K562 (cell line): ENCODE measurements around the gene BTBD18. TPM values are rescaled to one million over a fixed set of nuclear protein-coding genes. Genes with fewer than 3 reads are reported as not detected.

ENCODE experiments used
- ATAC-seq: fragments of 200-7000 bp; cut with Tn5 transposase; 3 replicates; pipeline ENCODE4 v1.9.1; 2020; ENCODE audit warnings: moderate library complexity
- BruUV-seq: library from RNA; stranded (reverse); fragments of 400-500 nt; replicated peaks from 2 replicates; lab custom pipeline; 2021; lab: Mats Ljungman, UMichigan
- CTCF ChIA-PET: fragments of 300-600 bp; formaldehyde crosslinking; extraction: SDS; loops from one replicate; lab custom pipeline; 2021; ENCODE audit warnings: low intra/inter-chr PET ratio; lab: Yijun Ruan, JAX
- POLR2A ChIA-PET: fragments of 300-600, 350-650 bp; sonication (Branson Sonifier 250); formaldehyde crosslinking; extraction: SDS; loops from one replicate; lab custom pipeline; 2021; ENCODE audit warnings: antibody characterized with exemption, inconsistent platforms; lab: Yijun Ruan, JAX
- DNase-seq, 4 experiments: peaks; one replicate each; pipeline versions ENCODE4 v3.0.0 to v3.0.0-alpha.2; 2011 to 2018; ENCODE audit warnings: low spot score in 3 of 4, mixed read lengths in 3 of 4; ENCODE audit errors: extremely low read depth in 1 of 4
- FAIRE-seq: peaks from 2 replicates; lab custom pipeline; 2011; peaks lifted over from hg19 to GRCh38; lab: Jason Lieb, UNC
- H2AFZ ChIP-seq: 2 replicates; pipeline ENCODE4 v1.6.0; 2011; ENCODE audit warnings: low read depth, low read length, control low read depth, inconsistent platforms
- H3K27ac ChIP-seq: fragments of 200-600 bp; 3 replicates; pipeline ENCODE4 v1.8.0; 2011; ENCODE audit warnings: low read depth, mild to moderate bottlenecking, control low read depth, inconsistent platforms, low read length, moderate library complexity, mixed read lengths; ENCODE audit errors: extremely low read depth
- H3K27me3 ChIP-seq, 2 experiments: fragments of 300-600 bp in 1 of 2; 2 replicates in 1 of 2; 3 replicates in 1 of 2; pipeline versions ENCODE4 v1.6.0 to v1.8.0; 2011; ENCODE audit warnings: inconsistent platforms in 2 of 2, low read length in 2 of 2, mild to moderate bottlenecking in 1 of 2, mixed read lengths in 1 of 2, moderate library complexity in 1 of 2; ENCODE audit not compliant: control insufficient read depth in 2 of 2, insufficient read depth in 2 of 2
- H3K36me3 ChIP-seq: fragments of 300-600 bp; 3 replicates; pipeline ENCODE4 v1.8.0; 2011; ENCODE audit warnings: mild to moderate bottlenecking, low read length, inconsistent platforms; ENCODE audit not compliant: control insufficient read depth, insufficient read depth
- H3K4me1 ChIP-seq, 2 experiments: fragments of 200-600 bp in 1 of 2; replicated peaks in 1 of 2; 2 replicates in 1 of 2; 3 replicates in 1 of 2; pipeline versions ENCODE4 v1.5.1 to v1.8.0; 2011; ENCODE audit warnings: inconsistent platforms in 2 of 2, low read length in 2 of 2, mild to moderate bottlenecking in 1 of 2, mixed read lengths in 1 of 2, moderate library complexity in 1 of 2; ENCODE audit not compliant: control insufficient read depth in 2 of 2, insufficient read depth in 2 of 2
- H3K4me2 ChIP-seq: 2 replicates; pipeline ENCODE4 v1.6.1; 2011; ENCODE audit warnings: low read length, control low read depth, inconsistent platforms, mixed read lengths; ENCODE audit not compliant: insufficient read depth
- H3K4me3 ChIP-seq: fragments of 200-600 bp; sonication (generic), shearing (Covaris generic); 2 replicates; pipeline ENCODE4 v1.5.1; 2016; ENCODE audit warnings: control low read depth, inconsistent platforms
- H3K79me2 ChIP-seq: fragments of 200-600 bp; 3 replicates; pipeline ENCODE4 v1.8.0; 2011; ENCODE audit warnings: low read length, inconsistent platforms; ENCODE audit not compliant: control insufficient read depth, insufficient read depth
- H3K9ac ChIP-seq, 2 experiments: 2 replicates each; pipeline versions ENCODE4 v1.6.0 to v1.6.1; 2011; ENCODE audit warnings: low read depth in 2 of 2, low read length in 2 of 2, control low read depth in 1 of 2, inconsistent platforms in 1 of 2, mild to moderate bottlenecking in 1 of 2, mixed read lengths in 1 of 2; ENCODE audit not compliant: insufficient read depth in 1 of 2
- H3K9me1 ChIP-seq: one replicate; pipeline ENCODE4 v1.6.0; 2011; ENCODE audit warnings: inconsistent platforms, mild to moderate bottlenecking, low read length, moderate library complexity; ENCODE audit not compliant: control insufficient read depth, insufficient read depth
- H3K9me3 ChIP-seq: replicated peaks from 2 replicates; pipeline ENCODE4 v1.5.1; 2011; ENCODE audit warnings: low read depth, low read length, inconsistent platforms; ENCODE audit not compliant: control insufficient read depth, insufficient read depth
- H4K20me1 ChIP-seq: replicated peaks from 2 replicates; pipeline ENCODE4 v1.6.1; 2011; ENCODE audit warnings: low read length, inconsistent platforms, mixed read lengths; ENCODE audit not compliant: control insufficient read depth, insufficient read depth
- ARNT ChIP-seq, 2 experiments: fragments of 450-650 bp; IDR thresholded peaks; 2 replicates each; pipeline ENCODE4 v1.6.1; 2016; ENCODE audit warnings: mild to moderate bottlenecking in 1 of 2
- BACH1 ChIP-seq: fragments of 200-800 bp; sonication (Bioruptor generic); IDR thresholded peaks from 2 replicates; pipeline ENCODE4 v1.6.1; 2016; ENCODE audit warnings: missing genetic modification characterization, missing compliant biosample characterization
- DPF2 ChIP-seq: fragments of 450-650 bp; IDR thresholded peaks from 2 replicates; pipeline ENCODE4 v1.6.1; 2016
- GATAD2B ChIP-seq: fragments of 450-650 bp; IDR thresholded peaks from 2 replicates; pipeline ENCODE4 v1.6.1; 2017; ENCODE audit warnings: mild to moderate bottlenecking, borderline replicate concordance
- HNRNPUL1 ChIP-seq: fragments of 200-400 bp; formaldehyde crosslinking; IDR thresholded peaks from 2 replicates; pipeline ENCODE4 v1.6.1; 2017; ENCODE audit warnings: low read length
- TBP ChIP-seq: optimal IDR thresholded peaks from 2 replicates; pipeline ENCODE3; 2011; ENCODE audit warnings: low read depth, low read length, improper control_type of control experiment
- TEAD4 ChIP-seq, 2 experiments: sonication (generic) in 1 of 2; formaldehyde crosslinking in 1 of 2; IDR thresholded peaks; 2 replicates each; pipeline versions ENCODE4 v1.6.1 to v1.8.0; 2012 to 2022; ENCODE audit warnings: borderline replicate concordance in 1 of 2, inconsistent platforms in 1 of 2, low read length in 1 of 2, mild to moderate bottlenecking in 1 of 2, missing genetic modification reagents in 1 of 2
- ZNF830 ChIP-seq: fragments of 250-450 bp; sonication (Bioruptor Pico); IDR thresholded peaks from 2 replicates; pipeline ENCODE4 v1.5.0; 2021; ENCODE audit warnings: mild to moderate bottlenecking
- WGBS: fragments of 100-300 bp; shearing (Covaris generic); methylation state at CpG from one replicate; pipeline ENCODE4 v1.1.6; 2016; ENCODE audit warnings: low coverage, mixed read lengths; ENCODE audit not compliant: insufficient coverage; ENCODE audit errors: missing lambda C conversion rate; 5-methylcytosine and 5-hydroxymethylcytosine counted together
- in situ Hi-C: fragments of 300-500 bp; cut with MboI; formaldehyde crosslinking; loops from 4 replicates; pipeline ENCODE4 v1.15.0; 2018; ENCODE audit warnings: inconsistent platforms, mixed read lengths
- intact Hi-C: fragments of 100-400 bp; cut with micrococcal nuclease; formaldehyde crosslinking; loops from 2 replicates; pipeline ENCODE4 v1.14.2; 2022
- polyA plus RNA-seq, 8 experiments: library from polyadenylated mRNA; depleted of rRNA in 4 of 8; stranded (reverse) in 5 of 8; unstranded in 3 of 8; fragments of >200 nt; fragmentation: Nextera tagmentation in 2 of 8; fragmentation: Illumina TruSeq in 1 of 8; extraction: Ambion mirVana in 2 of 8; extraction: Trizol in 1 of 8; gene quantifications; 2 replicates each; pipeline versions ENCODE4 v1.2.1 to v1.2.3, GENCODE V29; 2011 to 2014; ENCODE audit warnings: inconsistent platforms in 1 of 8, missing spikeins in 1 of 8
- total RNA-seq, 7 experiments: library from RNA; depleted of rRNA in 6 of 7; stranded (reverse); fragments of >200 nt in 6 of 7; fragmentation: Illumina TruSeq in 2 of 7; extraction: Trizol in 2 of 7; gene quantifications; 2 replicates each; pipeline versions ENCODE4 v1.2.1 to v1.2.3, GENCODE V29; 2011 to 2021; ENCODE audit warnings: low replicate concordance in 1 of 7
- TF ChIP-seq, protein P1 (sequence below): sonication (generic); formaldehyde crosslinking; IDR thresholded peaks from 2 replicates; pipeline ENCODE4 v1.8.1; 2023; ENCODE audit warnings: mild to moderate bottlenecking, missing genetic modification reagents, moderate library complexity
- TF ChIP-seq, protein P2 (sequence below): fragments of 450-650 bp; IDR thresholded peaks from 2 replicates; pipeline ENCODE4 v1.7.1; 2018; ENCODE audit warnings: mild to moderate bottlenecking, low read depth; ENCODE audit not compliant: partially characterized antibody
- TF ChIP-seq, protein P3 (sequence below): fragments of 200-400 bp; formaldehyde crosslinking; IDR thresholded peaks from 2 replicates; pipeline ENCODE4 v1.6.1; 2017; ENCODE audit warnings: mild to moderate bottlenecking, low read depth, low read length, moderate library complexity

The BTBD18 gene
- total and polyA plus RNA-seq, 9 of the 15 experiments (the other 6 are each of a cell fraction or from before 2014, with no cell fraction given): 0.06 TPM; not detected in 8

- TF ChIP-seq, protein P1, sequence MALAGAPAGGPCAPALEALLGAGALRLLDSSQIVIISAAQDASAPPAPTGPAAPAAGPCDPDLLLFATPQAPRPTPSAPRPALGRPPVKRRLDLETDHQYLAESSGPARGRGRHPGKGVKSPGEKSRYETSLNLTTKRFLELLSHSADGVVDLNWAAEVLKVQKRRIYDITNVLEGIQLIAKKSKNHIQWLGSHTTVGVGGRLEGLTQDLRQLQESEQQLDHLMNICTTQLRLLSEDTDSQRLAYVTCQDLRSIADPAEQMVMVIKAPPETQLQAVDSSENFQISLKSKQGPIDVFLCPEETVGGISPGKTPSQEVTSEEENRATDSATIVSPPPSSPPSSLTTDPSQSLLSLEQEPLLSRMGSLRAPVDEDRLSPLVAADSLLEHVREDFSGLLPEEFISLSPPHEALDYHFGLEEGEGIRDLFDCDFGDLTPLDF (CRISPR knock-in tag): peak; percentile 86
- peak; percentile 70 for TF ChIP-seq TEAD4 (IDR thresholded peaks at IDR 0.05; ENCODE audit: low read length)
- TF ChIP-seq TEAD4 (CRISPR knock-in tag; IDR thresholded peaks at IDR 0.05; ENCODE audit: borderline replicate concordance): no peak
Observed at GRCh38 chr11:57741132-57742086, 10.2 kb downstream of the BTBD18 start, which contains the start of gene SELENOH (continued).

GRCh38 chr11:57735619-57736298 is 15.9 kb downstream of the BTBD18 start:
- peaks cover 74% of the 10 kb centered on the region for H3K79me2 ChIP-seq
- no peaks in the 10 kb centered on the region for H3K27me3 ChIP-seq
- WGBS: 27% methylated on average over 3 of the region's 3 CpGs
- no peak overlapping the region; the same call in 1 of the 2 replicates for H2AFZ ChIP-seq
- in situ Hi-C loops (no loop called here), intact Hi-C loops (no loop called here)
- H3K9me3 ChIP-seq: no peaks in the 10 kb centered on the region
- CTCF ChIA-PET: no interaction called here
- H3K9ac ChIP-seq: peak overlapping the region; percentile 47 to 76; a peak in 3 of 4 replicates
- POLR2A ChIA-PET: interaction anchor here (0.6 to 0.9 kb wide), 5 partner anchors 8 to 24 kb away, joined by 3 to 4 read pairs (median 3); partner anchors contain the start of genes MED19 and TMX2
- BruUV-seq: no TSS peak
- peaks cover 7% of the 10 kb centered on the region for H4K20me1 ChIP-seq
- ATAC-seq: peak; percentile 92
- H3K36me3 ChIP-seq: peaks cover 90% of the 10 kb centered on the region
- FAIRE-seq: peak; percentile 93
- peak overlapping the region; percentile 64 for H3K4me2 ChIP-seq
- H3K4me3 ChIP-seq: no peak overlapping the region
- peak in 2 of 4 experiments; percentile 62 to 84 for DNase-seq
- H3K9me1 ChIP-seq: no peaks in the 10 kb centered on the region
- H3K27ac ChIP-seq: peak overlapping the region; percentile 81
- H3K4me1 ChIP-seq: peaks cover 15 to 21% of the 10 kb centered on the region in 2 experiments
- TF ChIP-seq GATAD2B (no peak), TBP (no peak), HNRNPUL1 (no peak), DPF2 (peak; percentile 69), BACH1 (tag) (0 out of 2 replicates have a peak, but pooled peaks have one; percentile 21), ARNT (IDR thresholded peaks at IDR 0.05) (0 out of 4 replicates have a peak, but pooled peaks of 1 of the 2 experiments have one; percentile 38), ZNF830 (no peak)
- TF ChIP-seq, protein P2, sequence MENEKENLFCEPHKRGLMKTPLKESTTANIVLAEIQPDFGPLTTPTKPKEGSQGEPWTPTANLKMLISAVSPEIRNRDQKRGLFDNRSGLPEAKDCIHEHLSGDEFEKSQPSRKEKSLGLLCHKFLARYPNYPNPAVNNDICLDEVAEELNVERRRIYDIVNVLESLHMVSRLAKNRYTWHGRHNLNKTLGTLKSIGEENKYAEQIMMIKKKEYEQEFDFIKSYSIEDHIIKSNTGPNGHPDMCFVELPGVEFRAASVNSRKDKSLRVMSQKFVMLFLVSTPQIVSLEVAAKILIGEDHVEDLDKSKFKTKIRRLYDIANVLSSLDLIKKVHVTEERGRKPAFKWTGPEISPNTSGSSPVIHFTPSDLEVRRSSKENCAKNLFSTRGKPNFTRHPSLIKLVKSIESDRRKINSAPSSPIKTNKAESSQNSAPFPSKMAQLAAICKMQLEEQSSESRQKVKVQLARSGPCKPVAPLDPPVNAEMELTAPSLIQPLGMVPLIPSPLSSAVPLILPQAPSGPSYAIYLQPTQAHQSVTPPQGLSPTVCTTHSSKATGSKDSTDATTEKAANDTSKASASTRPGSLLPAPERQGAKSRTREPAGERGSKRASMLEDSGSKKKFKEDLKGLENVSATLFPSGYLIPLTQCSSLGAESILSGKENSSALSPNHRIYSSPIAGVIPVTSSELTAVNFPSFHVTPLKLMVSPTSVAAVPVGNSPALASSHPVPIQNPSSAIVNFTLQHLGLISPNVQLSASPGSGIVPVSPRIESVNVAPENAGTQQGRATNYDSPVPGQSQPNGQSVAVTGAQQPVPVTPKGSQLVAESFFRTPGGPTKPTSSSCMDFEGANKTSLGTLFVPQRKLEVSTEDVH: peak; percentile 23
- TF ChIP-seq, protein P3, sequence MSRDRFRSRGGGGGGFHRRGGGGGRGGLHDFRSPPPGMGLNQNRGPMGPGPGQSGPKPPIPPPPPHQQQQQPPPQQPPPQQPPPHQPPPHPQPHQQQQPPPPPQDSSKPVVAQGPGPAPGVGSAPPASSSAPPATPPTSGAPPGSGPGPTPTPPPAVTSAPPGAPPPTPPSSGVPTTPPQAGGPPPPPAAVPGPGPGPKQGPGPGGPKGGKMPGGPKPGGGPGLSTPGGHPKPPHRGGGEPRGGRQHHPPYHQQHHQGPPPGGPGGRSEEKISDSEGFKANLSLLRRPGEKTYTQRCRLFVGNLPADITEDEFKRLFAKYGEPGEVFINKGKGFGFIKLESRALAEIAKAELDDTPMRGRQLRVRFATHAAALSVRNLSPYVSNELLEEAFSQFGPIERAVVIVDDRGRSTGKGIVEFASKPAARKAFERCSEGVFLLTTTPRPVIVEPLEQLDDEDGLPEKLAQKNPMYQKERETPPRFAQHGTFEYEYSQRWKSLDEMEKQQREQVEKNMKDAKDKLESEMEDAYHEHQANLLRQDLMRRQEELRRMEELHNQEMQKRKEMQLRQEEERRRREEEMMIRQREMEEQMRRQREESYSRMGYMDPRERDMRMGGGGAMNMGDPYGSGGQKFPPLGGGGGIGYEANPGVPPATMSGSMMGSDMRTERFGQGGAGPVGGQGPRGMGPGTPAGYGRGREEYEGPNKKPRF: no peak
